HL-60/S4 treated with retinoic acid at 250 ng/mL for 4 days and 3 days (cell line): ENCODE data around the gene PTPRM.

Source experiments
- in situ Hi-C: fragments of 300-500 bp; cut with MboI; formaldehyde crosslinking; loops from 2 replicates; pipeline ENCODE4 v1.7.0; 2022; ENCODE audit warnings: low sequenced_read_pairs

PTPRM gene

DNA sequence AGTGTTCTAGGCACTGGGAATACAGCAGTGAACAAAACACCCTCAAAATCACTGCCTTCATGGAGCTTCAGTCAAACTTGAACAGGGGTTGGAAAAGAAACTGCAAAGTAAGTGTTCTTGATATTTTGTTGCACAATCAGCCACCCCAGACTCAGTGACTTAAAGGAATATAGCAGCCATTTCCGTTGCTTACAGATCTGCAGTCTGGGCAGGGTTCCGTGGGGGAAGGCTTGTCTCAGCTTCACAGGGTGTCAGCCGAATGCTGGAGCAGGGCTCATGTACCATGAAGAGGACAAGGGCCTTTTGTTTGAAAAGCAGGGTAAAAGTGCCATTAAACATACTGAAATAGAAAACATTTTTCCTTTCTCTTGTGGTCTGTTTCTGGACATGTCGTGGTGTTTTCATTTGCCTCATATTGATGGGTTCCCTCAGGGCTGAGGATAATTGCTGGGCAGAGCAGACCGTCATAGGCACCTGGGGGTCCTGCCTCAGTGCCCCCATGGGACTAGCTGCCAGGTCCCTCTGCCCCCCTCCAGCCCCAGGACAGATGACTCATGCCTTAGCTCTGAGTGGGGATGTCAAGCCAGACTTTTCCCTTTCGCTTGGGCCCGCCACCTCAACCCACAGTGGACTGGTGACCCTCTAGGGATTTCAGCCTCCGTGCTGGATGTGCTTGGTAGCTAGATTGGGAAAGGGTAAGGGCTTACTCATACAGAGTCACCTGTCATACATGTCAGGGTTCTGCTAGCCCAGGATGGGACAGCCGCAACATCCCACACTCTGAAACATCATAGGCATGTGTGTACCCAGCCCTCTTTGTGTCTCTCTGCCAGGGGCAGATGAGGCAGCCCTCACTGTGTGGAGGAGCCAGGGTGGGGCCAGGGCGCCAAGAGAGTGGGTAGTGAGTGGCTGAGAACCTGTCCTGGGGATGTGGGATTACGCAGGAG is 96.5 kb downstream of the PTPRM start:
- in situ Hi-C loops: no loop called here

DNA sequence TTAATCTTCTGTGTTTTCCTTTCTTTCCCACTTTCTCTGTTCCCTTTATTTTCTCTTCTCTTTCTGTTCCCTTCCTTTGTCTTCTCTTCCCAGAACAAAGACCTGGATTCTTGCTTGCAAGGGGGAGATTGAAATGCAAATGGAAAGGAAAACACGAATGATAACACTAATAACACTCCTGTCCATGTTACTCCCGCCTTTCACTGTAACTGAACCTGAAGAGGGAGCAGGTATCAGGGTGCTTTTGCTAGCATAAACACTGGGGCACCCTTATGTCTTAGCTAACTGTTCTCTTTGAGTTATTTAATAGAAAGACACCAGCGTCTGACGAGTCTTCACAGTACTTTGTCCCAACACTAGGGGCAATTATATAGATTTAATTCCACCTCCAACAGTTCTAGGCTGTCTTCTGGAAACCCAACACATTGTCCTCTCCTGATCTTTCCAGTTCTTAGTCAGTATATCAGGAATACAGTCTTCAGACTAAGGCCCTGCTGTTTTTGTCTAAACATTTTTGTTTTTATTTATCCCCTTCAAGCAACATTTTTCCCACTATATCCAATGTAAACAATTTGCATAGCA is 99.2 kb downstream of the PTPRM start:
- in situ Hi-C loops: no loop called here

DNA sequence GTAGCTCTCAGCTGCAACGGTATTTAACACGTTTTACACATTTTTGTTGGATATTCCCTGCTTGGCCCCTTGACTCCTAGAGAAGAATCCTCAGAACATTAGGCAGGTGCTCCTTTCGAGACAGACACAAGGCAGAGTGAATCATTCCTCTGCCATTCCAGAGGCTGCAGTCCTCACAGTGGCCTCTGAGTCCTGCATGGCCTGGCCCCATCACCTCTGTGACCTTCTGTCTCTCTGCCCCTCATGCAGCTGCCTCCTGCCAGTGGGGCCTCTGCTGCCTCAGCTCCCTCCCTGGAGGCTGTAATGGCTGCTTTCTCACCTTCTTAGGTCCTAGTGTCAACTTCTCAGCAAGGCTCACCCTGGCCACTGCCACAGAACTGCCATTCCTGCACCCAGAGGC is 101.3 kb downstream of the PTPRM start:
- in situ Hi-C loops: no loop called here

DNA sequence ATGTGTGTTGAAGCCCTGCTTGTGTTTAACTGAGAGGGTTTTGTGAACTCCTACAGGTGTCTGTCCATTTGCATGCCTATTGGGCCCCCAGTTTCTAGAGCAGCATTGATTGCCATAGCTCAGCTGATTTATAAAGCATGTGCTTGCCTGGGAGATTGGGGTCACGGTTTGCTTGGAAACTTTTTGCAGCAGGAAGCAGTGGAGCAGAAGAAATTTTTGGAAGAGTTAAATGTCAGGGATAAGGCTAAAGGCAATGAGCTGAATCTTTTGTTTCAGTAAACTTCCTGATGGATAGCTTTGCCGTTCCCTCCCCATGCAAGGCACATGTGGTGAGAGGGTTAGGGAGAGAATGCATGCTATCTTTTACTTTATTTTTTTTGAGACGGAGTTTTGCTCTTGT is 102.2 kb downstream of the PTPRM start:
- in situ Hi-C loops: no loop called here

DNA sequence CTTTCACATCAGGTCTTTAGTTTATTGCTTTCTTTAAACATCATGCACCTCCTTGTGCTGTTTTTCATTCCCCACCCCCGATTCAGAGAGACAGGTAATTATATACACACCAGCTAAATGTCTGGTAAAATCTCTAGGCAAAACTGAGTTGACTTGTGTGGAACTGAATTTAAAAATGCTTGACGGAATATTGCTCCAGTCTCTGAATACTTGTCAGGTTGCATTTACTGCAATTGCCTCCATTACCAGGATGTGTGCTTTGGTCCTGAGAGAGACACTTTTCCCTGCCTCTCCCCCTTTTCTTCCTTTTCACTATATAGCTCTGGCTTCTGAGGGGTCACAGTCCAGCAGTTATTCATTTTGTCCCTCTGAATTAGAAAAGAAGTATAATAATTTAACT is 104.0 kb downstream of the PTPRM start:
- in situ Hi-C loops: no loop called here

DNA sequence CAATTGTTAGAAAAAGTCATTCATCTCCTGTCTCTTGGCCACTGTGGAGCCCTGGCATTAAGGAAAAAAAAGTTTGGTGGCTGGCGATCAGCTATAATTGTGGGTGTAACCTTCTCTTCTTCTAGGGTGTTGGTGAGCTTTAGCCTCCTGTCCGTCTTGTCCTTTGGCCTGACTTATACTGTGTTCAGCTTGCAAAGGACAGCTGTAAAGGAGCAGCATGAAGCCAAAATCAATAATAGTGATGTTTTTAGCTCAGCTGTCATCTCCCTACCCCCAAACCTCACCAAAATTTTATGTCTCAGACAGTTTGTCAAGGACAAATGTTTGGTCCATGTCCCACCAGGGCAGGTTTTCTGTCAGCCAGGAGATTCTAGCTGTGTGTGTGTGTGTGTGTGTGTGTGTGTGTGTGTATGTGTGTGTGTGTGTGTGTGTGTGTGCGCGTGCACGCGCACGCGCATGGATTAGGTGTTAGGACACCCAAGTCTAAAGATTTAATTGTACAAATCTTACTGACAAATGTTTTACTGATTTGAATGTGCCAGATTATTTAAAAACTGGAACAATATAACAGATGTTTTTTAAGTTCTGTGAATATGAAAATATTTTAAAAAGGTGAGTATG is 109.2 kb downstream of the PTPRM start:
- in situ Hi-C loops: no loop called here

DNA sequence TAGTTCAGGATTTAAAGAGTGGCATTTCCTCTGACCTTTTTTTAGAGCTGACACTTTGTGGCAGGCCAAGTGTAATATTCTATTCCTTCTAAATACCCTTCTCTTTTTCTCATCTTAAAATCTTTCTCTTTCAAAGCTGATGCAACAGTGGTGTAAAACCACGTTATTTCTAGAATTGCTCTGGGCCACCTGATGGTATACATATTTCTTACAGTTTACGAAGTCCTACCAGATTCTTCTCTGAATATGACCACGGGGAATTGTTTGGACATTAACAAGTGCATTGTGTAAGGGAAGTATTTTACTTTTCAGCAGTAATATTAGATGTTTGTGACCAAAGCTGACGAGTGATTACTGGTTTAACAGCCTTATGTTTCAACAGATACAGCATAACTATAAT is 109.9 kb downstream of the PTPRM start:
- in situ Hi-C loops: no loop called here

DNA sequence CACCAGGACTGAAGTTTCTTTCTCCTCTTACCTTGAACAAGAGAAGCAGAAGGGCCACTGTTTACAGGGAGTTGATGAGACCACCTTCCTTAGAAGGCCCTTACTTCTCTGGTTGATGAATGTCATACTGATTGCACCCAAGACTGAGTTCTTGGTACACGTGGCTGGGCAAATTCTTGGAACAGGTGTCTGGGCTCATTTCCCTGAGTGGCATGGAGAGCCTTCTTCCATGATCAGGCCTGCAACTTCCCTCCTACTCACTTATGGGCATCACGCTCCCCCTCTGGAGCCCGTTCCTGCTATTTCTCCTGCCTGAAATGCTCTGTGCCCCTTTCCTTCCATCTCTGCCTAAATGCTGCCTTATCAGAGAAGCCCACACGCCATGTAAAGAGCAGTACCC is 110.3 kb downstream of the PTPRM start:
- in situ Hi-C loops: no loop called here

DNA sequence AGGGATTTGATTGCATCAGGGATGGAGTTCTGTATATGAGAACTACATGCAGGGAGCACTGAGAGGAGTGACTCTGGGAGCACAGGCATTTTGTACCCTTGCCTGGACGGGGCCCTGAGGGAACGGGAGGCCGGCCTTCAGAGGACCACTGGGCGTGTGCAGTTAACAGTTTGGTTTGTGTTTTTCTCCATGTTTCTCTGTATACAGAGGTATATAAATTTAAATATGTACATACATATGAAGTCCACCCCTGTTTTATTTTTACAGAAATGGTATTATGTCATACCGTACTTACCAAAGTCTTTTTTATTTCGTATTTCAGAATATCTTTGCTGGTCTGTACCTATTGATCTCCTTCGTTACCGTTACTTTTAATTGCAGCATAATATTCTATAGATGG is 111.3 kb downstream of the PTPRM start:
- in situ Hi-C loops: no loop called here

DNA sequence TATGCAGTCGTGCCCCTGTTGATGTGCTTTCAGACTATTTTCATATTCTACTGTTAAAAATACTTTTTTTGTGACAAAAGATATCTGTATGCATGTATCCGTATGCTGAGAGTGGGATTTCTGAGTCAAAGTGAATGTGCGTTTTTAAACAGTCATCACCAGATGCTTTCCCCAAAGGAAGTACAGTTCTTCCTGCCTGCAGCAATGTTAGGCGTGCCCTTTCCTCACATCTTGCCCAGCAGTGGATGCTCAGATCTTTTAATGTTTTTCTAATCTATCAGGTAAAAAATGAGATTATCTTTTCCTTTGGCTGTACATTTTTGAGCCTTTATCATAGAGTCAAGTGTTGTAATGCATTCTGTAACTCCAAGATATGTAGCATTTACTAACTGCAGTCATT is 111.7 kb downstream of the PTPRM start:
- in situ Hi-C loops: no loop called here

DNA sequence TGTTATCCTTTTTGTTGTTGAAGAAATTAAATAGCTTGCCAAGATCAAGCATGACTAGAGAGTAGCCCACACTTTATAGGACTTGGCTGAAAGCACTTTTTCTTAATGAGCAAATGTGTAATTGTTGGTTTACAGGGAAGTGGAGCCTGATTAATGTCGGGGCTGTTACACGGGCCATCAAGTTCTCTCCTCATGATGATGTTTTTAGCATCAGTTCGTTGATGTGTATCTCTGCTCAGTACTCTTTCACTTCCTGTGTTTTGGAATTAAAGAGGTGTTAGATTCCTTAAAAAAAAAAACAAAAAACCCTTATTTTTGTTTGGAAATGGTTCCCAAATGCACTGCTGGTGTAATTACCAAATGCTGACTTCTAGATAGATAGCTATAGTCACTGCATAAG is 114.2 kb downstream of the PTPRM start:
- in situ Hi-C loops: loop anchor here (10.0 kb wide), 1 partner anchor 56 kb away; no protein-coding TSS in a partner anchor

DNA sequence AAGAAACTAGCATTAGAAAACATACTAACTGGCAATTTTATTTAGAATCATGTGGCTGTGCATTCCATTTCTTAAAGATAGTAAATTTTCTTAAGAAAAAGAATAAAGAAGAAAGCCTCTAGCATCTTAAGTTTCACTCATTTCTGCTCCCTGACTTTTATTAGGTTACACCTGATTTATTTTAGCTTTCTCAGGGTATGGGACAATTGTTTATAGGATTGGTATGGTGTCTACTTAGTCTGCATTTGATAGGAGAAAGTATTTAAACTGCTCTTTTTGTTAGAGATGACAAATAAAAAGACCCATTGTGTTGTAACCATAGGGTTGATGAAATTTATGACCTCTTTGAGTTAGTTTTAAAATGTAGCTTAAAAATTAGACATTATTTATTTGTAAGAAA is 115.2 kb downstream of the PTPRM start:
- in situ Hi-C loops: loop anchor here (10.0 kb wide), 1 partner anchor 58 kb away; no protein-coding TSS in a partner anchor

DNA sequence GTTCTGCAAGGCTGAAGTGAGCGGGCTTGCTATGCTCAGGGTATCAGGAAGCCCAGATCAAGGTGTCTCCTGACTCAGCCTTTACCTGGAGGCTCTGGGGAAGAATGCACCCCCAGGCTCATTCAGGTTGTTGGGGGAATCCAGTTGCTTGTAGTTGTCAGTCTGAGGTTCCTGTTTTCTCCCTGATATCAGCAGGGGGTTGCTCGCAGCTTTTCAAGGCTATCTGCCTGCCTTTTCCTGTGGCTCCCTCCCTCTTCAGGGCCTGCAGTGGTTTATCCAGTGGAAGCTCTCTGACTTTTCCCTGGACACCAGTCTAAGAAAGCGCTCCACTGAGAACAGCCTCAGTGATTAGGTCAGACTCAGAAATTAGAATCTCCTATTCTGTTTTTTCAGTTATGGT is 116.6 kb downstream of the PTPRM start:
- in situ Hi-C loops: loop anchor here (10.0 kb wide), 1 partner anchor 59 kb away; no protein-coding TSS in a partner anchor

DNA sequence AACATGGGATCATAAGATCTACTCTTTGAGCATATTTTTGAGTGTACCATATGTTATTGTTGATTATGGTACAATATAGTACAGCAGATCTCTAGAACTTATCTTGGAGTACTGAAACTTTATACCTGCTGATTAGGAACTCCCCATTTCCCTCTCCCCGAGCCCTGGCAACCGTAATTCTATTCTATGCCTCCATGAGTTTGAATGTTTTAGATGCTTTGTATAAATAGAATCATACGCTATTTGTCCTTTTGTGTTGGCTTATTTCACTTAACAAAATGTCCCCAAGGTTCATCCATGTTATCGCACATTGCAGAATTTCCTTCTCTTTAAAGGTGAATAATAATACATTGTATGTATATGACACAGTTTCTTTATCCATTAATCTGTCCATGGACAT is 117.2 kb downstream of the PTPRM start:
- in situ Hi-C loops: loop anchor here (10.0 kb wide), 1 partner anchor 60 kb away; no protein-coding TSS in a partner anchor

DNA sequence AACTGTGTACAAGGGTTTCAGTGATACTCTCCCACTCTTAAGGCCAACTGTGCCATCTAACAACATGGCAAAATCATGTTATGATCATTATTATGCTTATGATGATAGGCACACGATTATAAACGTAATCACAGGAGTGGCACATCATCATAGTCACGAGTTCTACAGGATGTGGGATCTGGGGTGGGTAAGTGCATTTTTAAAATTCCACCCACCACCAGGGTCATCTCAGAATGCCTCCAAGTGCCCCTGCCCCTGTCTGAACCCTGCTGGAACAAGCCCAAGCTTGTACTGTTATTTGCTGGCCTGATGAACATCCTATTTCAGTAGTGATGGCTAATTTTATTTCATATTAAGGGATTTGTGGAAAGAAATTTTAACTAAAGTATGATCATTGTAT is 117.8 kb downstream of the PTPRM start:
- in situ Hi-C loops: loop anchor here (10.0 kb wide), 1 partner anchor 60 kb away; no protein-coding TSS in a partner anchor

DNA sequence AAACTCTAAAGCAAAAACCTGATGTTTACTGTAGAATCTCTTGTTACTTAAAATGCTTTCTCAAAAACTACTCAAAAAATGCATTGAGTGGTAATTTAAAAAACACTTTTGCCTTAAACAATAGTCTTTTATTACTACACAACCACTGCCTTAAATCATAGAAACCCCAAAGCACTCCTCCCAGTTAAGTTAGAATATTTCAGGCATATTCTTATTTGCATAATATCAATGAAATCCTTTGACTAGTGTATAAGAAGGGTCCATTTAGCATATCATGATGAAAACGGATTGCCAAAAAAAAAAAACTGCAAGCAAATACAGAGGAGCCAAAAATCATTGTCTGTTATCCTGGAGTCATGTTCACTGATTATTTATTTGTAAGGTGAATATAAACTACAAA is 119.2 kb downstream of the PTPRM start:
- in situ Hi-C loops: loop anchor here (10.0 kb wide), 1 partner anchor 61 kb away; no protein-coding TSS in a partner anchor

DNA sequence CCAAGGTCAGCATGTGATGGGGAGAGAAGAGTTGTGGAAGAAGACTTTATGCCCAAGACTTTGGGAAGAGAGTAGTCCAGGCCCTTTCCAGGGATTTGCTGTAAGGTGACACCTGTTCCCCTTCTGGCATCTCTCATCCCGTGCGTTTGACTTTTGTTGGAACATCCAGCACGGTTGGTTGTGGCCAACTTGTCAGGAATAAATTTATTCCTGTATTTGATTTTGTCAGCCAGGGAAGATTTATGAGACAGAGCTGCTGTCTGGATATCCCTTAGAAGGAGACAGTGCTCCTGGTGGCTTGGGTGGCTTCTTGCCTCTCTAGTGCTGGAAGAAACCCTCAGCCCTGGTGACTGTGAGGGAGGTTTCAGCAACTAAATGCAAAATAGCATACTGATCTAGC is 121.5 kb downstream of the PTPRM start:
- in situ Hi-C loops: loop anchor here (10.0 kb wide), 1 partner anchor 64 kb away; no protein-coding TSS in a partner anchor

DNA sequence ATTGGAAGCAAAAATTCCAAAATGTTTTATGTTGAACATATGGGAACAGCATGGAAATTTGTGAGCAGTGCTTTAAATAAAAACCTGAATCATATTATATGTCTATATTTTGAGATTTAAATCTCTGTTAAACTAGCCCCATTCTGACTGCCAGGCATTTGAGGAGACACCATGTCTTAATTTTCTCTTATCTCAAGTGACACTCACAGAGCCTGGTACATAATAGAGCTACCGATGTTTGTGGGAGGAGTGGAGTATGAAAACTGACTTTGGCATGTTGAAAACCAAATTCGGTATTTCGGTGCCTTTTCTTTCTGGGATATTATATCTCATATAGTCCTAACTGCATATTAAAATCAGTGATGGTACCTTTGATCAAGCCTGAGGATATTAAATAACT is 124.1 kb downstream of the PTPRM start:
- in situ Hi-C loops: no loop called here

DNA sequence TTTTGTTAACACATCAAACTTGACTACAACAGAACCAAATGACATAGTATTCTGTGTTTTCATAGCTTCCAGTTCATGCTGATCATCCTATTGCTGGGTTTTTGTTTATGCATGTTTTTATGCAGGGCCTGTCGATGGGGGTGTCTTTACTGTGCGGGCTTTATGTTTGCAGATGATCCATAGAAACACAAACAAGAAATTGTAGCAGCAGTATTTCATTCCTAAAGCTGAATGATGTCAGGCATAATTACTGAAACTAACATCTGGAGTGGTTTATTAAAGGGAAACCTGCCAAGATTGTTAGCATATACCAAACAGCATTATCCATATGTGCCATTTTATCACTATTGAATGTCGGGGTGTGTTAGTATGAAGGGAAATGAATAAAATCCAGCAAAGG is 129.7 kb downstream of the PTPRM start:
- in situ Hi-C loops: no loop called here

DNA sequence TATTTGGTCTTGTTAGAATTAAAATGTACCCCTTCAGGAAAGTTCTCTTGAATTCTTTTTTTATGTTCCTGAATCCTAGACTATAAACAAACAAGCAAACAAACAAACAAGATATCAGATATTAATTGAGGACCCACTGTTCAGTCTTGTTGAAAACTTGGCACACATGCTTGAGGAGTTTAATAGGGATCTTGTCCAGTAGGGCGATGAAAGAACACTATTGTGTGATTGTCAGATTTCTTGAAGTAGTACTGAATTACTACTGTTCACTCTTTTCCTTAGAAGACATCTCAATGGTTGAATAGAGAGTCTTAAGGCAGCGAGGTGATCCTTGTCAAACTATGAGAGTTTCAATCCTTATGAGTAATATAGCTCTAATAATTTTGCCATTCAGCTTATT is 130.2 kb downstream of the PTPRM start:
- in situ Hi-C loops: no loop called here

DNA sequence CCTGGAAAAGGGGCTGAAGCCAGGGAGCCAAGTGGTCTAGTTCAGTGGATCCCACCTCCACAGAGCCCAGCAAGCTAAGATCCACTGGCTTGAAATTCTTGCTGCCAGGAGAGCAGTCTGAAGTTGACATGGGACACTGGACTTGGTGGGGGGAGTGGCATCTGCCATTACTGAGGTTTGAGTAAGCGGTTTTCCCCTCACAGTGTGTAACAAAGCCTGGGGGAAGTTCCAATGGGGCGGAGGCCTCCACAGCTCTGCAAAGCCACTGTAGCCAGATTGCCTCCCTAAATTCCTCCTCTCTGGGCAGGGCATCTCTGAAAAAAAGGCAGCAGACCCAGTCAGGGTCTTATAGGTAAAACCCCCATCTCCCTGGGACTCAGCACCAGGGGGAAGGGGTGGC is 144.4 kb downstream of the PTPRM start:
- in situ Hi-C loops: no loop called here

DNA sequence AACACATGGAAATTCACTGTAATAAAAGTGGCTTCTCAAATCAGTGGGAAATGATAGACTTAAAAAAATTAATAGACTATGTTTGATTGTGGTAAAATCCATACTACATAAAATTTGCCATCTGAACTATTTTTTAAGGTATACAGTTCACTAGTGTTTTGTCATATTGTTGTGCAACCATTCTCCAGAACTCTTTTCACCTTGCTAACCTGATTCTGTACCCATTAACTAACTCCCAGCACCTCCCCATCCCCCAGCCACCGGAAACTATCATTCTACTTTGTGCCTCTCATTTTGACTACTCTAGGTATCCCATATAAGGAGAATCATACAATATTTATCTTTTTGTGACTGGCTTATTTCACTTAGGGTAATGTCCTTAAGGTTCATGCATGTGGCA is 153.3 kb downstream of the PTPRM start:
- in situ Hi-C loops: no loop called here
